Measurements from ENCODE around the gene ENAH. TPM values are rescaled to one million over a fixed set of nuclear protein-coding genes. Genes with fewer than 3 reads are reported as not detected.

Gene ENAH
- total and polyA plus RNA-seq, 2 experiments from 2014 or later, result 109 to 184 TPM

GRCh38 chr1:225539069-225539468 lies 113.9 kb downstream of the ENAH start:
- Mint-ChIP-seq H3K36me3 (ENCODE audit: low read depth) (no peaks in the 10 kb centered on the region), H3K4me3 (no peak overlapping the region; the same call in 2 of the 3 replicates), H3K9me3 (no peaks in the 10 kb centered on the region), H3K4me1 (peaks cover 70% of the 10 kb centered on the region), H3K27me3 (ENCODE audit: insufficient read depth, low read depth, poor library complexity) (peaks cover 3% of the 10 kb centered on the region), H3K27ac (peak overlapping the region; percentile 71)
- ATAC-seq, result no peak
- no peak overlapping the region for H3K4me3 ChIP-seq
- no peaks in the 10 kb centered on the region for H3F3A ChIP-seq (replicated peaks; ENCODE audit: low read depth)
- H3K27ac ChIP-seq (ENCODE audit: low read depth), result peak overlapping the region; percentile 29; the same call in 1 of the 2 replicates
- TF ChIP-seq CREB1 (CRISPR knock-in tag; IDR thresholded peaks at IDR 0.05; ENCODE audit: low read depth) (no peak), STAT1 (IDR thresholded peaks at IDR 0.05; ENCODE audit: unreplicated experiment) (no peak), EZH2phosphoT487 (IDR thresholded peaks at IDR 0.05; ENCODE audit: unreplicated experiment) (no peak), ETS1 (IDR thresholded peaks at IDR 0.05) (no peak), ZNF331 (CRISPR knock-in tag; IDR thresholded peaks at IDR 0.05; ENCODE audit: low read depth) (no peak), NANOG (IDR thresholded peaks at IDR 0.05; ENCODE audit: borderline replicate concordance) (no peak), POLR2AphosphoS5 (IDR thresholded peaks at IDR 0.05; ENCODE audit: low read depth) (no peak), JUNB (IDR thresholded peaks at IDR 0.05; ENCODE audit: unreplicated experiment) (no peak), EZH2 (IDR thresholded peaks at IDR 0.05; ENCODE audit: low read depth, unreplicated experiment) (no peak), ZNF114 (CRISPR knock-in tag; IDR thresholded peaks at IDR 0.05) (no peak)
- TF ChIP-seq, protein P1, sequence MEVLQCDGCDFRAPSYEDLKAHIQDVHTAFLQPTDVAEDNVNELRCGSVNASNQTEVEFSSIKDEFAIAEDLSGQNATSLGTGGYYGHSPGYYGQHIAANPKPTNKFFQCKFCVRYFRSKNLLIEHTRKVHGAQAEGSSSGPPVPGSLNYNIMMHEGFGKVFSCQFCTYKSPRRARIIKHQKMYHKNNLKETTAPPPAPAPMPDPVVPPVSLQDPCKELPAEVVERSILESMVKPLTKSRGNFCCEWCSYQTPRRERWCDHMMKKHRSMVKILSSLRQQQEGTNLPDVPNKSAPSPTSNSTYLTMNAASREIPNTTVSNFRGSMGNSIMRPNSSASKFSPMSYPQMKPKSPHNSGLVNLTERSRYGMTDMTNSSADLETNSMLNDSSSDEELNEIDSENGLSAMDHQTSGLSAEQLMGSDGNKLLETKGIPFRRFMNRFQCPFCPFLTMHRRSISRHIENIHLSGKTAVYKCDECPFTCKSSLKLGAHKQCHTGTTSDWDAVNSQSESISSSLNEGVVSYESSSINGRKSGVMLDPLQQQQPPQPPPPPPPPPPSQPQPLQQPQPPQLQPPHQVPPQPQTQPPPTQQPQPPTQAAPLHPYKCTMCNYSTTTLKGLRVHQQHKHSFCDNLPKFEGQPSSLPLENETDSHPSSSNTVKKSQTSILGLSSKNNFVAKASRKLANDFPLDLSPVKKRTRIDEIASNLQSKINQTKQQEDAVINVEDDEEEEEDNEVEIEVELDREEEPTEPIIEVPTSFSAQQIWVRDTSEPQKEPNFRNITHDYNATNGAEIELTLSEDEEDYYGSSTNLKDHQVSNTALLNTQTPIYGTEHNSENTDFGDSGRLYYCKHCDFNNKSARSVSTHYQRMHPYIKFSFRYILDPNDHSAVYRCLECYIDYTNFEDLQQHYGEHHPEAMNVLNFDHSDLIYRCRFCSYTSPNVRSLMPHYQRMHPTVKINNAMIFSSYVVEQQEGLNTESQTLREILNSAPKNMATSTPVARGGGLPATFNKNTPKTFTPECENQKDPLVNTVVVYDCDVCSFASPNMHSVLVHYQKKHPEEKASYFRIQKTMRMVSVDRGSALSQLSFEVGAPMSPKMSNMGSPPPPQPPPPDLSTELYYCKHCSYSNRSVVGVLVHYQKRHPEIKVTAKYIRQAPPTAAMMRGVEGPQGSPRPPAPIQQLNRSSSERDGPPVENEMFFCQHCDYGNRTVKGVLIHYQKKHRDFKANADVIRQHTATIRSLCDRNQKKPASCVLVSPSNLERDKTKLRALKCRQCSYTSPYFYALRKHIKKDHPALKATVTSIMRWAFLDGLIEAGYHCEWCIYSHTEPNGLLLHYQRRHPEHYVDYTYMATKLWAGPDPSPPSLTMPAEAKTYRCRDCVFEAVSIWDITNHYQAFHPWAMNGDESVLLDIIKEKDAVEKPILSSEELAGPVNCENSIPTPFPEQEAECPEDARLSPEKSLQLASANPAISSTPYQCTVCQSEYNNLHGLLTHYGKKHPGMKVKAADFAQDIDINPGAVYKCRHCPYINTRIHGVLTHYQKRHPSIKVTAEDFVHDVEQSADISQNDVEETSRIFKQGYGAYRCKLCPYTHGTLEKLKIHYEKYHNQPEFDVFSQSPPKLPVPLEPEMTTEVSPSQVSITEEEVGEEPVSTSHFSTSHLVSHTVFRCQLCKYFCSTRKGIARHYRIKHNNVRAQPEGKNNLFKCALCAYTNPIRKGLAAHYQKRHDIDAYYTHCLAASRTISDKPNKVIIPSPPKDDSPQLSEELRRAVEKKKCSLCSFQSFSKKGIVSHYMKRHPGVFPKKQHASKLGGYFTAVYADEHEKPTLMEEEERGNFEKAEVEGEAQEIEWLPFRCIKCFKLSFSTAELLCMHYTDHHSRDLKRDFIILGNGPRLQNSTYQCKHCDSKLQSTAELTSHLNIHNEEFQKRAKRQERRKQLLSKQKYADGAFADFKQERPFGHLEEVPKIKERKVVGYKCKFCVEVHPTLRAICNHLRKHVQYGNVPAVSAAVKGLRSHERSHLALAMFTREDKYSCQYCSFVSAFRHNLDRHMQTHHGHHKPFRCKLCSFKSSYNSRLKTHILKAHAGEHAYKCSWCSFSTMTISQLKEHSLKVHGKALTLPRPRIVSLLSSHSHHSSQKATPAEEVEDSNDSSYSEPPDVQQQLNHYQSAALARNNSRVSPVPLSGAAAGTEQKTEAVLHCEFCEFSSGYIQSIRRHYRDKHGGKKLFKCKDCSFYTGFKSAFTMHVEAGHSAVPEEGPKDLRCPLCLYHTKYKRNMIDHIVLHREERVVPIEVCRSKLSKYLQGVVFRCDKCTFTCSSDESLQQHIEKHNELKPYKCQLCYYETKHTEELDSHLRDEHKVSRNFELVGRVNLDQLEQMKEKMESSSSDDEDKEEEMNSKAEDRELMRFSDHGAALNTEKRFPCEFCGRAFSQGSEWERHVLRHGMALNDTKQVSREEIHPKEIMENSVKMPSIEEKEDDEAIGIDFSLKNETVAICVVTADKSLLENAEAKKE (CRISPR knock-in tag; IDR thresholded peaks at IDR 0.05), result no peak
- TF ChIP-seq, protein P2, sequence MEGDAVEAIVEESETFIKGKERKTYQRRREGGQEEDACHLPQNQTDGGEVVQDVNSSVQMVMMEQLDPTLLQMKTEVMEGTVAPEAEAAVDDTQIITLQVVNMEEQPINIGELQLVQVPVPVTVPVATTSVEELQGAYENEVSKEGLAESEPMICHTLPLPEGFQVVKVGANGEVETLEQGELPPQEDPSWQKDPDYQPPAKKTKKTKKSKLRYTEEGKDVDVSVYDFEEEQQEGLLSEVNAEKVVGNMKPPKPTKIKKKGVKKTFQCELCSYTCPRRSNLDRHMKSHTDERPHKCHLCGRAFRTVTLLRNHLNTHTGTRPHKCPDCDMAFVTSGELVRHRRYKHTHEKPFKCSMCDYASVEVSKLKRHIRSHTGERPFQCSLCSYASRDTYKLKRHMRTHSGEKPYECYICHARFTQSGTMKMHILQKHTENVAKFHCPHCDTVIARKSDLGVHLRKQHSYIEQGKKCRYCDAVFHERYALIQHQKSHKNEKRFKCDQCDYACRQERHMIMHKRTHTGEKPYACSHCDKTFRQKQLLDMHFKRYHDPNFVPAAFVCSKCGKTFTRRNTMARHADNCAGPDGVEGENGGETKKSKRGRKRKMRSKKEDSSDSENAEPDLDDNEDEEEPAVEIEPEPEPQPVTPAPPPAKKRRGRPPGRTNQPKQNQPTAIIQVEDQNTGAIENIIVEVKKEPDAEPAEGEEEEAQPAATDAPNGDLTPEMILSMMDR (conservative IDR thresholded peaks at IDR 0.05; ENCODE audit: low read depth in 2 of 2), result no peak
- H3K79me2 ChIP-seq (replicated peaks; ENCODE audit: insufficient read depth), result peaks cover 100% of the 10 kb centered on the region
- peaks cover 47% of the 10 kb centered on the region for H4K20me1 ChIP-seq (replicated peaks; ENCODE audit: insufficient read depth)
- H3K9me2 ChIP-seq (ENCODE audit: insufficient read depth), result no peaks in the 10 kb centered on the region
- no peaks in the 10 kb centered on the region for H3K36me3 ChIP-seq (ENCODE audit: insufficient read depth)
- no peak overlapping the region for H2AFZ ChIP-seq
- peaks cover 82% of the 10 kb centered on the region for H3K4me1 ChIP-seq (ENCODE audit: insufficient read depth)
- no peak for DNase-seq (ENCODE audit: low spot score)
- peak overlapping the region; percentile 55 for H3K4me2 ChIP-seq
- H3K27me3 ChIP-seq (ENCODE audit: insufficient read depth), result no peaks in the 10 kb centered on the region
